B cell (primary cell): Measurements from ENCODE around the gene TGFBR3L. TPM values are rescaled to one million over a fixed set of nuclear protein-coding genes. Genes with fewer than 3 reads are reported as not detected.
A peak's percentile ranks its signal among the peaks of the same experiment; 100 is the strongest.

Experiments used
- ATAC-seq: fragments of 200-7000 bp; cut with Tn5 transposase; one replicate; pipeline ENCODE4 v1.10.0; 2021; ENCODE audit warnings: low read depth, mild to moderate bottlenecking, moderate number of reproducible peaks, moderate library complexity
- CTCF ChIA-PET: fragments of 350-600 bp; sonication (Branson Sonifier 250); formaldehyde crosslinking; loops from one replicate; lab custom pipeline; 2021; ENCODE audit warnings: antibody characterized with exemption, inconsistent platforms; lab: Charles Lee
- POLR2A ChIA-PET: fragments of 350-600 bp; sonication (Branson Sonifier 250); formaldehyde crosslinking; loops from one replicate; lab custom pipeline; 2021; ENCODE audit warnings: antibody characterized with exemption; lab: Charles Lee
- DNase-seq: peaks from one replicate; pipeline ENCODE4 v3.0.0; 2013
- H2AFZ ChIP-seq: 2 replicates; pipeline ENCODE4 v1.6.1; 2012; ENCODE audit warnings: mild to moderate bottlenecking, low read depth, low read length; ENCODE audit not compliant: insufficient read depth, poor library complexity, severe bottlenecking
- H3K27ac ChIP-seq, 2 donors: 1 replicate in 1 of 2; 2 replicates in 1 of 2; pipeline ENCODE4 v1.5.1; 2012 to 2013; ENCODE audit warnings: low read length in 2 of 2, mild to moderate bottlenecking in 2 of 2, moderate library complexity in 1 of 2
- H3K27me3 ChIP-seq, 4 experiments: fragments of 200-600 bp in 1 of 4; sonication (generic) in 1 of 4; replicated peaks in 1 of 4; 1 replicate in 2 of 4; 2 replicates in 2 of 4; pipeline versions ENCODE4 v1.6.1 to v1.7.0; 2013 to 2016; ENCODE audit warnings: low read length in 3 of 4, mild to moderate bottlenecking in 2 of 4, mixed read lengths in 1 of 4, moderate library complexity in 1 of 4; ENCODE audit not compliant: insufficient read depth in 4 of 4, control insufficient read depth in 3 of 4; ENCODE audit errors: control extremely low read depth in 1 of 4
- H3K36me3 ChIP-seq, 2 experiments: replicated peaks in 1 of 2; 1 replicate in 1 of 2; 2 replicates in 1 of 2; pipeline versions ENCODE4 v1.6.1 to v1.7.1; 2013; ENCODE audit warnings: low read length in 1 of 2; ENCODE audit not compliant: insufficient read depth in 2 of 2, control insufficient read depth in 1 of 2; ENCODE audit errors: control extremely low read depth in 1 of 2, extremely low read depth in 1 of 2
- H3K4me1 ChIP-seq, 2 donors: fragments of 200-600 bp in 1 of 2; sonication (generic) in 1 of 2; 1 replicate in 1 of 2; 2 replicates in 1 of 2; pipeline versions ENCODE4 v1.5.1 to v1.6.1; 2013 to 2017; ENCODE audit warnings: low read length in 2 of 2; ENCODE audit not compliant: control insufficient read depth in 2 of 2, insufficient read depth in 2 of 2
- H3K4me2 ChIP-seq: replicated peaks from 2 replicates; pipeline ENCODE3; 2012; ENCODE audit warnings: mild to moderate bottlenecking, low read depth, low read length; ENCODE audit not compliant: poor library complexity, severe bottlenecking
- H3K4me3 ChIP-seq, 5 experiments: fragments of 200-600 bp in 1 of 5; sonication (generic) in 1 of 5; 1 replicate in 3 of 5; 2 replicates in 2 of 5; pipeline versions ENCODE4 v1.5.1 to v1.7.0; 2011 to 2016; ENCODE audit warnings: low read length in 4 of 5, mild to moderate bottlenecking in 4 of 5, low read depth in 2 of 5, control low read depth in 1 of 5, moderate library complexity in 1 of 5; ENCODE audit not compliant: insufficient read depth in 1 of 5; ENCODE audit errors: control extremely low read depth in 1 of 5, extremely low read depth in 1 of 5
- H3K79me2 ChIP-seq: fragments of 200-600 bp; sonication (generic); one replicate; pipeline ENCODE4 v1.6.0; 2016; ENCODE audit warnings: low read length; ENCODE audit not compliant: control insufficient read depth, insufficient read depth
- H3K9ac ChIP-seq: fragments of 200-600 bp; sonication (generic); 2 replicates; pipeline ENCODE4 v1.6.1; 2017; ENCODE audit warnings: mild to moderate bottlenecking, low read length, moderate library complexity
- H3K9me3 ChIP-seq, 3 donors: one replicate each; pipeline versions ENCODE4 v1.6.1 to v1.7.1; 2013; ENCODE audit warnings: low read length in 2 of 3; ENCODE audit not compliant: control insufficient read depth in 2 of 3, insufficient read depth in 1 of 3; ENCODE audit errors: control extremely low read depth in 1 of 3
- H4K20me1 ChIP-seq: 2 replicates; pipeline ENCODE4 v1.6.0; 2012; ENCODE audit warnings: mild to moderate bottlenecking, low read length; ENCODE audit not compliant: insufficient read depth, control insufficient read depth, poor library complexity, severe bottlenecking
- H3K27ac Mint-ChIP-seq: one replicate; pipeline ENCODE4 v1.8.0; 2021; ENCODE audit warnings: mixed read lengths
- H3K27me3 Mint-ChIP-seq: one replicate; pipeline ENCODE4 v1.8.0; 2021; ENCODE audit warnings: mixed read lengths
- H3K4me1 Mint-ChIP-seq: one replicate; pipeline ENCODE4 v1.8.0; 2021; ENCODE audit warnings: mixed read lengths
- H3K4me3 Mint-ChIP-seq: one replicate; pipeline ENCODE4 v1.8.0; 2021; ENCODE audit warnings: mixed read lengths
- H3K9me3 Mint-ChIP-seq: one replicate; pipeline ENCODE4 v1.8.0; 2022; ENCODE audit warnings: mixed read lengths; ENCODE audit not compliant: insufficient read depth
- EZH2 ChIP-seq: IDR thresholded peaks from 2 replicates; pipeline ENCODE4 v1.6.1; 2012; ENCODE audit warnings: borderline replicate concordance, low read depth, mild to moderate bottlenecking, moderate library complexity, low read length; ENCODE audit not compliant: insufficient read depth, poor library complexity, severe bottlenecking
- WGBS: methylation state at CpG from one replicate; pipeline ENCODE4 v1.1.5; 2013; ENCODE audit warnings: missing lambda C conversion rate; ENCODE audit not compliant: insufficient coverage; 5-methylcytosine and 5-hydroxymethylcytosine counted together
- intact Hi-C: fragments of 100-400 bp; cut with micrococcal nuclease; formaldehyde crosslinking; loops from one replicate; pipeline ENCODE4 v1.10.0; 2022
- polyA plus RNA-seq: library from polyadenylated mRNA; depleted of rRNA; stranded (reverse); fragments of >200 nt; gene quantifications from 2 replicates; pipeline ENCODE4 v1.2.3, GENCODE V29; 2012
- total RNA-seq, 2 donors: library from RNA; stranded (reverse); fragments of 120-200 nt in 1 of 2; gene quantifications; 1 replicate in 1 of 2; 2 replicates in 1 of 2; pipeline versions ENCODE4 v1.2.3 to v1.2.4, GENCODE V29; 2013 to 2022
- TF ChIP-seq, protein P1 (sequence below): fragments of 200-600 bp; IDR thresholded peaks from one replicate; pipeline ENCODE4 v1.8.0; 2022; ENCODE audit warnings: antibody characterized with exemption, mild to moderate bottlenecking

Gene TGFBR3L
- total and polyA plus RNA-seq, 2 donors (not counting 1 experiment from before 2014, with no cell fraction given) = 0.21 to 0.22 TPM

- intact Hi-C loops = no loop called here
- Histone ChIP-seq H3K9me3 (peaks cover 0 to 7% (median 0%) of the 10 kb centered on the region in 3 donors), H3K27ac (no peak overlapping the region), H3K27me3 (no peaks in the 10 kb centered on the region), H3K4me3 (no peak overlapping the region), H3K79me2 (peaks cover 48% of the 10 kb centered on the region), H3K36me3 (peaks cover 0 to 21% of the 10 kb centered on the region in 2 experiments), H3K9ac (no peak overlapping the region), H3K4me1 (peaks cover 20 to 21% of the 10 kb centered on the region in 2 donors), H3K4me2 (peak overlapping the region; percentile 89), H4K20me1 (peaks cover 61% of the 10 kb centered on the region), H2AFZ (no peak overlapping the region)
- Mint-ChIP-seq H3K9me3 (no peaks in the 10 kb centered on the region), H3K27me3 (no peaks in the 10 kb centered on the region), H3K4me1 (peaks cover 29% of the 10 kb centered on the region), H3K4me3 (peak overlapping the region; percentile 84), H3K27ac (peak overlapping the region; percentile 86)
- POLR2A ChIA-PET = no interaction called here
- WGBS = 96% methylated on average over 7 of the region's 10 CpGs
- no peak for ATAC-seq
- CTCF ChIA-PET = no interaction called here
- peak; percentile 17 for DNase-seq
- TF ChIP-seq, protein P1, sequence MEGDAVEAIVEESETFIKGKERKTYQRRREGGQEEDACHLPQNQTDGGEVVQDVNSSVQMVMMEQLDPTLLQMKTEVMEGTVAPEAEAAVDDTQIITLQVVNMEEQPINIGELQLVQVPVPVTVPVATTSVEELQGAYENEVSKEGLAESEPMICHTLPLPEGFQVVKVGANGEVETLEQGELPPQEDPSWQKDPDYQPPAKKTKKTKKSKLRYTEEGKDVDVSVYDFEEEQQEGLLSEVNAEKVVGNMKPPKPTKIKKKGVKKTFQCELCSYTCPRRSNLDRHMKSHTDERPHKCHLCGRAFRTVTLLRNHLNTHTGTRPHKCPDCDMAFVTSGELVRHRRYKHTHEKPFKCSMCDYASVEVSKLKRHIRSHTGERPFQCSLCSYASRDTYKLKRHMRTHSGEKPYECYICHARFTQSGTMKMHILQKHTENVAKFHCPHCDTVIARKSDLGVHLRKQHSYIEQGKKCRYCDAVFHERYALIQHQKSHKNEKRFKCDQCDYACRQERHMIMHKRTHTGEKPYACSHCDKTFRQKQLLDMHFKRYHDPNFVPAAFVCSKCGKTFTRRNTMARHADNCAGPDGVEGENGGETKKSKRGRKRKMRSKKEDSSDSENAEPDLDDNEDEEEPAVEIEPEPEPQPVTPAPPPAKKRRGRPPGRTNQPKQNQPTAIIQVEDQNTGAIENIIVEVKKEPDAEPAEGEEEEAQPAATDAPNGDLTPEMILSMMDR = no peak
- TF ChIP-seq EZH2 = no peak
These were observed 9.4 kb upstream of the TGFBR3L start for GRCh38 chr19:7905268-7905667.

- H3K79me2 ChIP-seq = peaks cover 48% of the 10 kb centered on the region
- H4K20me1 ChIP-seq = peaks cover 67% of the 10 kb centered on the region
- 97% methylated on average over 7 of the region's 10 CpGs for WGBS
- no peak overlapping the region for H3K27ac ChIP-seq
- peaks cover 0 to 27% of the 10 kb centered on the region in 2 experiments for H3K36me3 ChIP-seq
- ATAC-seq (no peak), DNase-seq (no peak)
- Mint-ChIP-seq H3K9me3 (no peaks in the 10 kb centered on the region), H3K4me1 (peaks cover 29% of the 10 kb centered on the region), H3K27ac (peak overlapping the region; percentile 55), H3K27me3 (no peaks in the 10 kb centered on the region), H3K4me3 (peak overlapping the region; percentile 63)
- no peaks in the 10 kb centered on the region for H3K27me3 ChIP-seq
- H3K9me3 ChIP-seq = peaks cover 0 to 7% (median 0%) of the 10 kb centered on the region in 3 donors
- ChIA-PET CTCF (no interaction called here), POLR2A (no interaction called here)
- intact Hi-C loops = no loop called here
- H3K4me2 ChIP-seq = no peak overlapping the region
- H2AFZ ChIP-seq = no peak overlapping the region
- peaks cover 20 to 21% of the 10 kb centered on the region in 2 donors for H3K4me1 ChIP-seq
- no peak overlapping the region for H3K4me3 ChIP-seq
- TF ChIP-seq, protein P1 = no peak
- TF ChIP-seq EZH2 = no peak
- no peak overlapping the region for H3K9ac ChIP-seq
These were observed 8.8 kb upstream of the TGFBR3L start for GRCh38 chr19:7905859-7906258.
